NCI-H460 (cell line): ENCODE data around the gene ZDHHC9. TPM values are rescaled to one million over a fixed set of nuclear protein-coding genes. Genes with fewer than 3 reads are reported as not detected.

Experiments
- DNase-seq: peaks from one replicate; pipeline ENCODE4 v3.0.0-alpha.2; 2016; ENCODE audit warnings: low read depth; ENCODE audit errors: extremely low read depth
- total RNA-seq: library from RNA; depleted of rRNA; stranded (reverse); fragments of >200 nt; shearing (Covaris generic); gene quantifications from 2 replicates; pipeline ENCODE4 v1.2.3, GENCODE V29; 2014

The ZDHHC9 gene
- total RNA-seq, 1 experiment from 2014 or later, result 48.7 TPM

- no peak for DNase-seq
These were observed 55.2 kb downstream of the ZDHHC9 start for GRCh38 chrX:129788527-129788926.

- DNase-seq, result no peak
These were observed 56.2 kb downstream of the ZDHHC9 start for GRCh38 chrX:129787336-129788055.

- no peak for DNase-seq
These were observed 57.5 kb downstream of the ZDHHC9 start for GRCh38 chrX:129786210-129786651.

GRCh38 chrX:129785160-129785947, 58.3 kb downstream of the ZDHHC9 start:
- DNase-seq, result no peak

GRCh38 chrX:129784371-129784770, 59.3 kb downstream of the ZDHHC9 start:
- DNase-seq, result no peak

- DNase-seq, result no peak
These were observed 60.4 kb downstream of the ZDHHC9 start for GRCh38 chrX:129783291-129783713.

- DNase-seq, result no peak
These were observed 61.0 kb downstream of the ZDHHC9 start for GRCh38 chrX:129782706-129783105.

- DNase-seq, result no peak
These were observed 61.8 kb downstream of the ZDHHC9 start for GRCh38 chrX:129781680-129782495.

- DNase-seq, result no peak
These were observed 62.5 kb downstream of the ZDHHC9 start for GRCh38 chrX:129781134-129781672.

GRCh38 chrX:129780441-129781105, 63.1 kb downstream of the ZDHHC9 start:
- DNase-seq, result no peak

- no peak for DNase-seq
These were observed 63.9 kb downstream of the ZDHHC9 start, which contains the start of gene SASH3 for GRCh38 chrX:129779747-129780146. SASH3 (plus strand) TSS chrX:129779949; CDS start chrX:129780098, 149 bp downstream.

- DNase-seq, result no peak
These were observed 64.5 kb downstream of the ZDHHC9 start for GRCh38 chrX:129779086-129779672.

- no peak for DNase-seq
These were observed 66.3 kb downstream of the ZDHHC9 start for GRCh38 chrX:129777218-129778030.

- DNase-seq, result no peak
These were observed 69.8 kb downstream of the ZDHHC9 start for GRCh38 chrX:129773649-129774458.

- no peak for DNase-seq
These were observed 70.8 kb downstream of the ZDHHC9 start for GRCh38 chrX:129772796-129773431.

- DNase-seq, result no peak
These were observed 72.3 kb downstream of the ZDHHC9 start for GRCh38 chrX:129771266-129771995.
